ES-I3 (cell line): Measurements from ENCODE around the gene JPT2.
"Not testable (repeated sequence)": the region's sequence is repeated elsewhere in the genome, so short reads cannot be mapped to it uniquely, and the experiment has no call there.

ENCODE experiments used
- H3K36me3 ChIP-seq: 2 replicates; pipeline ENCODE4 v1.6.1; 2013; ENCODE audit warnings: mild to moderate bottlenecking, low read length, control low read depth, moderate library complexity; ENCODE audit not compliant: insufficient read depth
- H3K4me1 ChIP-seq: 2 replicates; pipeline ENCODE4 v1.6.1; 2013; ENCODE audit warnings: mild to moderate bottlenecking, control low read depth, low read length; ENCODE audit not compliant: insufficient read depth
- H3K9ac ChIP-seq: 2 replicates; pipeline ENCODE4 v1.6.1; 2013; ENCODE audit warnings: low read depth, mild to moderate bottlenecking, low read length, moderate library complexity
- H3K9me3 ChIP-seq: 2 replicates; pipeline ENCODE4 v1.6.1; 2013; ENCODE audit warnings: mild to moderate bottlenecking, low read length, moderate library complexity; ENCODE audit not compliant: control insufficient read depth, insufficient read depth

Gene JPT2

GRCh38 chr16:1732551-1732987 is 54.5 kb downstream of the JPT2 start:
- H3K4me1 ChIP-seq, H3K36me3 ChIP-seq, H3K9ac ChIP-seq, H3K9me3 ChIP-seq: not testable (repeated sequence)

GRCh38 chr16:1734123-1734522 is 56.0 kb downstream of the JPT2 start:
- Histone ChIP-seq H3K9me3 (no peaks in the 10 kb centered on the region), H3K9ac (no peak overlapping the region), H3K4me1 (no peaks in the 10 kb centered on the region), H3K36me3 (no peaks in the 10 kb centered on the region)

- no peaks in the 10 kb centered on the region for H3K36me3 ChIP-seq
- H3K4me1 ChIP-seq, result no peaks in the 10 kb centered on the region
- H3K9ac ChIP-seq, result no peak overlapping the region
- H3K9me3 ChIP-seq, result no peaks in the 10 kb centered on the region
These were observed 56.7 kb downstream of the JPT2 start for GRCh38 chr16:1734816-1735215.

- Histone ChIP-seq H3K36me3 (no peaks in the 10 kb centered on the region), H3K4me1 (0 out of 2 replicates have a peak, but pooled peaks cover 3% of the 10 kb centered on the region), H3K9ac (no peak overlapping the region), H3K9me3 (no peaks in the 10 kb centered on the region)
These were observed 62.2 kb downstream of the JPT2 start for GRCh38 chr16:1740234-1740633.

- Histone ChIP-seq H3K36me3 (no peaks in the 10 kb centered on the region), H3K9me3 (no peaks in the 10 kb centered on the region), H3K4me1 (0 out of 2 replicates have a peak, but pooled peaks cover 5% of the 10 kb centered on the region), H3K9ac (no peak overlapping the region)
These were observed 62.9 kb downstream of the JPT2 start for GRCh38 chr16:1740781-1741490.

GRCh38 chr16:1741553-1742165 is 63.6 kb downstream of the JPT2 start:
- no peaks in the 10 kb centered on the region for H3K36me3 ChIP-seq
- no peak overlapping the region for H3K9ac ChIP-seq
- H3K9me3 ChIP-seq, result no peaks in the 10 kb centered on the region
- H3K4me1 ChIP-seq, result peaks cover 5% of the 10 kb centered on the region; the same call in 1 of the 2 replicates

- peaks cover 5% of the 10 kb centered on the region; the same call in 1 of the 2 replicates for H3K4me1 ChIP-seq
- no peak overlapping the region for H3K9ac ChIP-seq
- peaks cover 1% of the 10 kb centered on the region; the same call in 1 of the 2 replicates for H3K36me3 ChIP-seq
- H3K9me3 ChIP-seq, result no peaks in the 10 kb centered on the region
These were observed 65.6 kb downstream of the JPT2 start for GRCh38 chr16:1743376-1744337.

GRCh38 chr16:1744338-1744840 is 66.3 kb downstream of the JPT2 start:
- peaks cover 5% of the 10 kb centered on the region; the same call in 1 of the 2 replicates for H3K4me1 ChIP-seq
- H3K9ac ChIP-seq, result no peak overlapping the region
- peaks cover 6% of the 10 kb centered on the region; the same call in 1 of the 2 replicates for H3K36me3 ChIP-seq
- no peaks in the 10 kb centered on the region for H3K9me3 ChIP-seq

GRCh38 chr16:1745181-1745899 is 67.3 kb downstream of the JPT2 start:
- no peak overlapping the region for H3K9ac ChIP-seq
- H3K36me3 ChIP-seq, result peaks cover 6% of the 10 kb centered on the region; the same call in 1 of the 2 replicates
- peaks cover 5% of the 10 kb centered on the region; the same call in 1 of the 2 replicates for H3K4me1 ChIP-seq
- H3K9me3 ChIP-seq, result no peaks in the 10 kb centered on the region

GRCh38 chr16:1745900-1746692 is 68.0 kb downstream of the JPT2 start:
- Histone ChIP-seq H3K9me3 (no peaks in the 10 kb centered on the region), H3K36me3 (peaks cover 6% of the 10 kb centered on the region; the same call in 1 of the 2 replicates), H3K9ac (no peak overlapping the region), H3K4me1 (peaks cover 5% of the 10 kb centered on the region; the same call in 1 of the 2 replicates)

GRCh38 chr16:1746693-1747195 is 68.7 kb downstream of the JPT2 start:
- Histone ChIP-seq H3K36me3 (peaks cover 6% of the 10 kb centered on the region; the same call in 1 of the 2 replicates), H3K9ac (no peak overlapping the region), H3K4me1 (peaks cover 5% of the 10 kb centered on the region; the same call in 1 of the 2 replicates), H3K9me3 (no peaks in the 10 kb centered on the region)

- Histone ChIP-seq H3K4me1 (peaks cover 5% of the 10 kb centered on the region; the same call in 1 of the 2 replicates), H3K9me3 (no peaks in the 10 kb centered on the region), H3K9ac (no peak overlapping the region), H3K36me3 (peaks cover 6% of the 10 kb centered on the region; the same call in 1 of the 2 replicates)
These were observed 69.9 kb downstream of the JPT2 start for GRCh38 chr16:1747934-1748333.
